IPS-18c (cell line): ENCODE measurements around the gene ALDH18A1.

ENCODE experiments used
- H3K4me3 ChIP-seq: 2 replicates; pipeline ENCODE4 v1.7.0; 2013; ENCODE audit warnings: low read depth, mild to moderate bottlenecking, low read length, moderate library complexity; ENCODE audit not compliant: insufficient read depth
- H3K9me3 ChIP-seq: one replicate; pipeline ENCODE4 v1.6.1; 2013; ENCODE audit warnings: mild to moderate bottlenecking, low read length, moderate library complexity; ENCODE audit not compliant: control insufficient read depth, insufficient read depth

Gene ALDH18A1

DNA sequence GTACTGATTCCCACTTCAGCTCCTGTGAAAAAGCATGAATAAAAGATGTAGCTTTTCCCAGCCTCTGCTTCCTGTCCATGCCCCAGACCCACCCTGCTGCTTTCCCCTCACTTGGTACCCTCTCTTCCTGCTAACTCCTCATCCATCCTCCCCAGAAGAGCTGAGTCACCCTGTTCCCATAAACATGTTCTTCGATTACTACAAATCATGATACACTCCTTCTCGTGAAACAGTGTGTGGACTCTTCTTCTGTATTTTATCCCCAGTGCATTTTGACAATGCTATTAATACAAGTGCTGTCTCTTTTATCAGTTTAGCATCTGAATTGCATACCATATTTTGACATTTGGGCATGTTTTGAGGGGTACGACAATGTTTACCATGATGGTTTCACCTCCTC is 49.6 kb downstream of the ALDH18A1 start:
- no peaks in the 10 kb centered on the region for H3K9me3 ChIP-seq
- H3K4me3 ChIP-seq, result no peak overlapping the region

DNA sequence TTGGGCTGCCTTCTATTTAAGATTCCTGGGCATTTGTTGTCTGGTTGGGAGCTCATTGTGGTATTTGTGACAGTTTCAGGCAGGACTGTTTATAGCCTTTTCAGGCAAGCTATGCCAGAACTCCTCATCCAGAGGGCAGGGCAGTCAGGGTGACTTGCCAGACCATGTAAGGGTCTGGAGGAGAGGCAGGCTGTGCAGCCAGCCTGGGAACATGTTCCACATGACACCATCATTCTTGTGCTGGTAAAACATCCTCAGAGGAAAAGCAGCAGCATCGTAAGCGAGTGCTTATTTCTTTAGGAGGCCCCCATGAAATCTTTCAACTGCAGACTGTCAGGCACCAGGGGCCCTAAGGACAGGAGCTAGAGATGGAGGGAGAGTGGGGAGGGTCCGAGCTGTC is 51.3 kb downstream of the ALDH18A1 start:
- Histone ChIP-seq H3K4me3 (no peak overlapping the region), H3K9me3 (no peaks in the 10 kb centered on the region)

DNA sequence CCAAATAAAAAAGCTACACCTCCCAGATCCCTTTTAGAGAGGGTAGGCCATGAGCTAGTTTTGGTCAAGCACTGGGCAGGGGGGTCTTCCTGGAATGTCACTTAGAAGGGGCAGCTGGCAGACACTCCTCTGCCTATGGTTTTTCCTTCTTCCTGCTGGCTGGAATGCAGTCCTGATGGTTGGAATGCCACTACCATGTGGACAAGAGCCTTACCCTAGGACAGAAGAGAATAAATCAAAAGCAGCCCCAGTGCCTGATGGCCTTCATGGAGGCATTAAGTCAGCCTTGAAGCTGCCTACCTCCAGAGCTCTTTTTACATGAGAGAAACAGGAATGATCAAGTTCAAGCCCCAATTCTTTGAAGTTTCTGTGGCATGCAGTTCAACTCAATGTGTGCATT is 51.9 kb downstream of the ALDH18A1 start:
- no peak overlapping the region for H3K4me3 ChIP-seq
- no peaks in the 10 kb centered on the region for H3K9me3 ChIP-seq

DNA sequence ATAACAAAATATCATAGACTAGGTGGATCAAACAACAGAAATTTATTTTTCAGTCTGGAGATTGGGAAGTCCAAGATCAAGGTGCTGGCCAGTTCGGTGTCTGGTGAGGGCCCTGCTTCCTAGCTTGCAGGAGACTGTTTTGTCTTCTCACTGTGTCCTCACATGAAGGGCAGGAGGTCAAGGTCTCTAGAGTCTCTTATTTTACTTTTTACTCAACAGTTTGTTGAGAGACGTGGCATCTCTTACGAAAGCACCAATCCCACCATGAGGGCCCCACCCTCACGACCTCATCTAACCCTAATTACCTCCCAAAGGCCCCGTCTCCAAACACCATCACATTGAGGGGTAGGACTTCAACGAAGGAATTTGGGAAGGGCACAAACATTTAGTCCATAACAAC is 54.1 kb downstream of the ALDH18A1 start:
- H3K4me3 ChIP-seq, result no peak overlapping the region

DNA sequence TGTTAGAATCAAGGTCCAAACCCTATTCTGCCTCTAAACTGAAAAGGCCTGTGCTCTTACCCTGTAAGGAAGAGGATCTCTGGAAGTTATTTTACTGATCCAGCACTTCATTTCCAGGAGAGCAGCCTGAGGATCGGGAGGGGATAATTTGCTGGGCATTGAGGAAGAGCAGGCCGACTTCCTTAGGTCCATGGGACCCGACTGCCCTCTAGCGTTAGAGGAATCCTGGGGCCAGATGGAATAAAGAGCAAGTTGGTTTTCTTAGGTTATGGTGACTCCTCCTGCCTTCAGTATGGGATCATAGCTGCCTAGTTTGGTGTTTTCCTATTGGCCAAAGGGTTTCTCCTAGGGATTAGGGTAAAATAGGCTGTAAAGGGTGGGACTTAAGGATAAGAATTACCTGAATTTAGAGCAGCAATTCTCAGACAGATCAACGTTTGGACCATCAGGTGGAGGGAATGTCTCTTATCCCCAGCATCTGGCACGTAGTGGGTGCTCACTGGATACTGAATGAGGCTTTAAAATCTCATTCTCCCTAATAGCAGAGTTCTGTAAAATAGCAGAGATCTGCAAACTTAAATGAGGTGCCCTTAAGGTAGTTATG is 55.3 kb downstream of the ALDH18A1 start:
- Histone ChIP-seq H3K9me3 (no peaks in the 10 kb centered on the region), H3K4me3 (no peak overlapping the region)

More for the DNA sequence above, 54.1 kb downstream of the ALDH18A1 start:
- H3K9me3 ChIP-seq, result no peaks in the 10 kb centered on the region

DNA sequence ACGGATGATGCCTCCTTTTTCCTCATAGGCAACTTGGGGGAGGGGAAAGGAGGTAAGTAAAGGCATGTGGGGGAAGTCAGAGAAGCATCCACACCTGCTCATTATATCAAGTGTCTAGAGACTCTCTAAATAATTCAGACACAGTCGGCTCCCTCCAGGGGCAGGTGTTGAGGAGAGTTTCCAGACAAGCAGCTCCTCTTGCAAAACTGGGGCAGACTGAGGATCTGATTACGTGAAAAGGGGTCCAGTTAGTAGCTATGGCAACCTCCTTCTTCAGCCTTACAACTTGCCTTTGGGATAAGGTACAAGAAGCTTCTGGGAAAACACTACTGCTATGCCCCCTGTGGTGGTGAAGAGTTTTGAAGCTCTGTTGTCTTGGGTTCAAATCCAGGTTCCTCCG is 56.4 kb downstream of the ALDH18A1 start:
- Histone ChIP-seq H3K9me3 (no peaks in the 10 kb centered on the region), H3K4me3 (no peak overlapping the region)

DNA sequence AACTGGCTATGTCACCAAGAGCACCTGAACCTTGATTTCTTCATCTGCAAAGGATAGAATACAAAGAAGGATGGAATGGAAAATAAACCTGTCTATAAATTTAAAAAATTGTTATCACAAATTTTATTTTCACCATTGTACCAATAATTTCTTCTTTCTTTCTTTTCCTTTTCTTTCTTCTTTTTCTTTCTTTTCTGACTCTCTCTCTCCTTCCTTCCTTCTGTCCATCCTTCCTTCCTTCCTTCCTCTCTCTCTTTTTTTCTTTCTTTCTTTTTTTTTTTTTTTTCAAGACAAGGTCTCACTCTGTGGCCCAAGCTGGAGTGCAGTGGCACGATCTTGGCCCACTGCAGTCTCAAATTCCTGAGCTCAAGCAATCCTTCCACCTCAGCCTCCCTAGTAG is 58.7 kb downstream of the ALDH18A1 start:
- Histone ChIP-seq H3K4me3 (no peak overlapping the region), H3K9me3 (no peaks in the 10 kb centered on the region)

DNA sequence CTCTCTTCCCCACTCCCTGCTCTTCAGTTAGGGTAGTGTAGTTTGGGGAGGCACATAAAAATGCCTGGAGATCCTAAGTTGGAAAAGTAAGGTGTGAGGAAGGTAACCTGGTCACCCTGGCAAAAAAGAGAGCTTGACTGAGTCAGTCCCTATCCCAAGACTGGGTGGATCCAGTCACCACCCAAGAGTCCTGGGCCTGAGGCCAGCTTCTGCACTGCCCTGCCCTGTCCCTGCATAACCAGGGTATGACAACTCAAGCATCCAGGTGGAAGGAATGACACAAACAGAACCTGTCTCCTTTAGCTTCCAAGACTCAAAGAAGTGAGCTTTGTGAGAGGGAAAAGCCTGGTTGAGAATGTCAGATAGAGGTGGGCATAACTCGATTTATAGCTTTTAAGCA is 68.5 kb downstream of the ALDH18A1 start:
- no peaks in the 10 kb centered on the region for H3K9me3 ChIP-seq
- no peak overlapping the region for H3K4me3 ChIP-seq

DNA sequence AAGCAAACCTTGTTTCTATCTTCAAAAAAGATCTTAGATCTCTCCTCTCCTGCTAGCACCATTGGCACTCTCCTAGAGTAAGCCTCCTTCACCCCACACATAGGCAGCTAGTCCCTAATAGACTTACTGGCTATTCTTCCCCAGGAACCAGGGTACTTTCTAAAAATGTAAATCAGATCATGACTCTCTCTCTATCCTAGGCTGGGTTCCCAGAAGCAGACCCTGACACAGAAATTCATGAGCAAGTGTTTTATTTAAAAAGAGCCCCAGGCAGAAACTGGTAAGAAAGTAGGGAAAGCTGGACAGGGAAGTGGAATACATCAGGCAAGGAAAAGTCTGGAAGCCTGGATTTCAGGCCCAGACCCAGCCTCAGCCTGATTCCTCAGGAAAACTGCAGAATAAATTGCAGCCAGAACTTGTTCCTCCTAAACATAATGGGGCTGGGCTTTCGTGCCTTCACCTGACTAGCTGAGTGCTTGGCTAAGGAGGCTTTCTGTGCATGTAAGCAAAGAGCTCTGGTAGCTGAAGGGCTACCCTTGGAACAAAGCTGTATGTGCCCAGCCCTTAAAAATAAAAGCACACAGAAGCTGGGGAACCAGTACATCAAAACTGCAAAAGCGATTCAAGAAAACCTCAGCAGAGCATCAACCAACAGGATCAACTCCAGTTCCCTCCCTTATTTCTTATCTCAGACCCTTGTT is 76.5 kb downstream of the ALDH18A1 start:
- Histone ChIP-seq H3K9me3 (no peaks in the 10 kb centered on the region), H3K4me3 (no peak overlapping the region)

DNA sequence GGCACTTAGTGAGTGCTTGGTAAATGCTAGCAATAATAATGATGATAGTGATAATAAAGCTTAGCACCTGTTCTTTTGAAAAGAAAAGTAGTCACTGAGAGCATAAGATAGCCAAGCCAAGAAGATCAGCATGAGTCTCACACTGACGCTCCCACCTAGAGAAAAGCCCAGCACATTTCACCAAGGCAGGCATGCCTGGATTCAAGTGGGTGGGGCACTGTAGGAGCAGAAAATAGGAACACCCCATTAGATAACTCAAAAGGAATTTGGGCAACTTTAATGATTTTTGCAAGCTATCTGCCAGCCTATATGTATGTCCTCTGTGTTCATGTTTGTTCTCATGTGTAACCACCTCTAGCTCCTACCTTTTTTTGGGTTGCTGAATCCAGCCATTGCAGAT is 77.2 kb downstream of the ALDH18A1 start:
- no peak overlapping the region for H3K4me3 ChIP-seq
- no peaks in the 10 kb centered on the region for H3K9me3 ChIP-seq

DNA sequence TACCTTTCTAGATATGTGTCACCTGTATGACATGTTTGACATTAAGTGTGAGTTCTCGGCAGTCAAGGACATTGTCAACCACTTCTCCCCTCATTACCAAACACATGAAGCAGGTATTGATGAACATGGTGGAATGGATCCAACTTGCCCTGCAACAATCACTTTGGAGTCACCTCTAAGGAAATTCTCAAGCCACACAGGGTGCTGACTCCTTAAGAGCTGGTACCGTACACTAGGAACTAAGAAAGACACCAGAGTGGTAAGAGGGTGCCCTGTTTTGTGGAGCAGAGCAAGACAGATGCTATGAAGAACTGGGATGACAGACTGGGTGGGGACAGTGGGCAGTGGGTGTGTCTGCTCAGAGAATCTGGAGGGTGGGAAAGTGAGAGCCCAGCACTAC is 77.9 kb downstream of the ALDH18A1 start:
- Histone ChIP-seq H3K4me3 (no peak overlapping the region), H3K9me3 (no peaks in the 10 kb centered on the region)

DNA sequence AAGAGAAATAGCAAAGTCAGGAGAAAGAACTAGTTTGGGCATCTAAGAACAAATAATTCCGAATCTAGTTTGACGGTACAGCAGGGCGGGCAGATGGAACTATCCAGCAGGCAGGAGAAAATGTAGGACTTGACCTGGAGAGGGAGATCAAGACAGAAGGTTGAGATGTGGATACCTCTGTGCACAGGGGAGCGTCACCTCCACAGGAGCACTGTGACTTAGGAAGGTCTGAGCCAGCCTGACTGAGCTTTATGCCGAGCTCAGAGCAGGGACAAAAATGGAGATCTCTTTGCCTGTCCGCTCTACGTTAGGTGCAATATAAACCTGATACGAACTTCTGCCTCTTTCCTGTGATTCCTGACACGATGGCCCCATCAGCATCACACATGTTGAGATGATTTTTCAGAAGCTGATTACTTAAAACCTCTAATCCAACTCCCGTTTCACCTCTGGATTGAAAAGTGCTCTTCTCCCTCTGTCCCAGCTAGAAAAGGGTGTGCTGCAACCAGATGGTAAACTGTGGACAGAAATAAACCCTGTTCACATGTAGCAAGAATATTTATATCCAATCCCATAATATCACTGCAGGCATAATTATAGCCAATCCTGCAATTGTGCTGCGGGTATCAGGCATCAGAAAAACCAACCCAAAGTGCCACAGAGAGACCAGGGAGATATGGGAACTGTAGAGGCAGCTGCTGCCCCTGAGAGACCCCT is 81.7 kb downstream of the ALDH18A1 start:
- no peaks in the 10 kb centered on the region for H3K9me3 ChIP-seq
- no peak overlapping the region for H3K4me3 ChIP-seq

DNA sequence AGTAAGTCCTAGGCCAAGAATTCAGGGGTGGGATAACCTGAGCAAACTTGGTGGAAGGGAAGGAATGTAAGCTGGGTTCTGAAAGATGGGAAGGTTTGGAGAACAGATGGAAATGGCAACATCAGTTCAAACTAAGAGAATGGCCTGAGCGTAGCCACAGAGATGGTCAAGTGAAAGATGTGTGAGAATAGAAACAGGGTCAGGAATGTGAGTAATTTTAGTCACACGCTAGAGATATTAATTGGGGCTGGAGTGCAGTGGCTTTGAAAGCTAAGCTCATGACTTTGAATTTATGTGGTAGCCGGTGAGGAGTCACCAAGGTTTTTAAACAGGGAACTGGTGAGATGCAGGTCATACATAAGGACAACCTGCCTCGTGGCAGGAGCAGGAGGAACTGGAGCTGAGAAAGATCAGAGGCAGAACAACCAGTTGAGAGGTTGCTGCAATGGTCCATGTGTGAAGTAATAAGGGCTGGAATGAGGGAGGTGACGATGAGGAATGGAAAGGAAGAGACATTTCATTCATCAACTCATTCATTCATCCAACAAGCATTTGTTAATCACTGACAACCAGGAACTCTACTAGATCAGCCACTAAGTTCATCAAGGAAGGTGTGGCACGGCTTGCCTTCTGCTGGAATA is 82.4 kb downstream of the ALDH18A1 start:
- Histone ChIP-seq H3K9me3 (no peaks in the 10 kb centered on the region), H3K4me3 (no peak overlapping the region)

DNA sequence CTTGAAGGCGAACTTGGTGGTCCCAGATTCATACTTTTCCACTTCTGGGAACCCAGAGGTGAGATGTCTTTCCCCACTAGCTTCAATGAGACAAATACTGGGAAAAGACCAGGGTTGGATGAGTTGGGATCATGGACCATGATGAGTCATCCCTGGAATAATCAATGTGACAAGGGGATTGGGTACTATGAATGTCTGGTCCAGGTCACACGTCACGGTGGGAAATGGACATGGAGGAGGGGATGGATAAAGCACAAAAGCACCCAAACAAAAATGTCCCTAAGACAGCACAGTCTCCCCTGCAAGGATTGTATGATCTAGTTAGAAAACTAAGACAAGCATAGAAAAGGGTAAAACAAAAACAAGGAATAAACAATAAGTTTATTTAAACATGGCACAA is 83.0 kb downstream of the ALDH18A1 start:
- H3K9me3 ChIP-seq, result no peaks in the 10 kb centered on the region

DNA sequence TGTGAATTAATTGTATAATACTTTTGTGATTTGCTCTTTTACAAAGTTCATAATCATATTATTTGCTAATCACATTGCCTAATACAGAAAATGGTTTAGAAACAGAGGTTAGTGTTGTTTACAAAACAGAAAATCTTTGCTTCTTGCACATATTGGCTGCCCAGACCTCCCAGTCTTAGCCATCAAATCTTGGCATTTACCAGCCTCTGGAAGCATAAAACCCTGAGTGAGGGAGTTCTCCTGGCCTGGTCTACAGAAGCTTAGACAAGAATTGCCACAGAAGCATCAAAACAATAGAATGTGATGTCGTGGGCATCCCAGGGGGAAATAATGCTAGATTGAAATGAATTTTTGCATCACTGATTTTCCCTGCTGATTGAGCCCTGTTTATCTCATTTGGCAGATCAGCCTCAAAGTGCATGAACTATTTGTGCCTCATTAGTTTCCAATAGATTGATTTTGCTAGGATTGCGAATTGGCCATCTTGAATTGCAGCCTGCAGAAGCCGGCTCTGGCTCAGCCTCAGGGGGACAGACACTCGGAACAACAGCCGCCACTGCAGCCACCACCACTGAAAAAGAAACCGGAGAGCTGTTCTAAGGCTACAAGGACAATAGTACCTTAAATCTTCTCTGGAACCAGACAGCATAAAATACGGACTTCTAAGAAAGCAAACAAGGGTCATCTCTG is 84.2 kb downstream of the ALDH18A1 start:
- no peak overlapping the region for H3K4me3 ChIP-seq
- H3K9me3 ChIP-seq, result no peaks in the 10 kb centered on the region

More for the DNA sequence above, 83.0 kb downstream of the ALDH18A1 start:
- no peak overlapping the region for H3K4me3 ChIP-seq

DNA sequence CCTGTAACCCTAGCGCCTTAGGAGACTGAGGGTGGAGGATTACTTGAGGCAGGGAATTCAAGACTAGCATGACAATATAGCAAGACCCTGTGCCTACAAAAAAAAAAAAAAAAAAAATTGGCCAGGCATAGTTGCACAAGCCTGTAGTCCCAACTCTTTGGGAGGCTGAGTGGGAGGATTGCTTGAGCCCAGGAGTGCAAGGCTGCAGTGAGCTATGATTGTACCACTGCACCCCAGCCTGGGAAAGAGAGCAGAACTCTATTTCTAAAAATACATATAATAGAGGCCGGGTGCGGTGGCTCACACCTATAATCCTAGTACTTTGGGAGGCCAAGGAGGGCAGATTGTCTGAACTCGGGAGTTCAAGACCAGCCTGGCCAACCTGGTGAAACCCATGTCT is 85.1 kb downstream of the ALDH18A1 start:
- Histone ChIP-seq H3K4me3 (no peak overlapping the region), H3K9me3 (no peaks in the 10 kb centered on the region)

DNA sequence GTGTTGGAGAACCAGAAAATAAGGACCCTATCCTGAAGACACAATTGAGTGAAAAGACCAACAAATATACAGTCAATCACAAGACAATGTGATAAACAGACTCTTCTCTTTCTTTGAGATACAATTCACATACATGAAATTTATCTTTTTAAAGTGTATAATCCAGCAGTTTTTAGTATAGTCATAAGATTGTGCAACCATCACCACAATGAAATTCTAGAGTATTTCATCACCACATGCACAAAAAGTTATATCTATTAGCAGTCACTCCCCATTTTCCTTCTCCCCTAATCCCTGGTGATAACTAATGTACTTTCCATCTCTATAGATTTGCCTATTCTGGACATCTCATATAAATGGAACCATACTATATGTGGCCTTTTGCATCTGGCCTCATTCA is 87.1 kb downstream of the ALDH18A1 start:
- H3K9me3 ChIP-seq, result no peaks in the 10 kb centered on the region
- H3K4me3 ChIP-seq, result no peak overlapping the region
